Stimulated activated CD8-positive, alpha-beta memory T cell treated with anti-CD3 and anti-CD28 coated beads, Interleukin-15, amount 100 ng/mL, for 1 hour (primary cell): Measurements from ENCODE around the gene SEPHS1.
"Not testable (repeated sequence)": the region's sequence is repeated elsewhere in the genome, so short reads cannot be mapped to it uniquely, and the experiment has no call there.

Source experiments
- DNase-seq: peaks from one replicate; pipeline ENCODE4 v3.0.0-alpha.2; 2020; ENCODE audit warnings: low read depth

The SEPHS1 gene

DNA sequence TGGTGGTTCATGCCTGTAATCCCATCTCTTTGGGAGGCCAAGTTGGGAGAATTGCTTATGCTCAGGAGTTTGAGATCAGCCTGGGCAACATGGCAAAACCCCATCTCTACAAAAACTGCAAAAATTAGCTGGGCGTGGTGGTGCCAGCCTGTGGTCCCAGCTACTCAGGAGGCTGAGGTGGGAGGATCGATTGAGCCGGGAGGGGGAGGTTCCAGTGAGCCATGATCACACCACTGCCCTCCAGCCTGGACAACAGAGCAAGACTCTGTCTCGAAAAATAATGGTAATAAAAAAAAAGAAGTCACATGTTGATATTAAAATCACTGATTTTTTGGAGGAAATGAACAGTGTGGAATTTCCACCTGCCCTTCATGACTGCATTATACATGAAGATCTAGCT is 64.0 kb downstream of the SEPHS1 start:
- no peak for DNase-seq

- DNase-seq = not testable (repeated sequence)
These were observed 65.7 kb downstream of the SEPHS1 start for GRCh38 chr10:13282348-13282747.

DNA sequence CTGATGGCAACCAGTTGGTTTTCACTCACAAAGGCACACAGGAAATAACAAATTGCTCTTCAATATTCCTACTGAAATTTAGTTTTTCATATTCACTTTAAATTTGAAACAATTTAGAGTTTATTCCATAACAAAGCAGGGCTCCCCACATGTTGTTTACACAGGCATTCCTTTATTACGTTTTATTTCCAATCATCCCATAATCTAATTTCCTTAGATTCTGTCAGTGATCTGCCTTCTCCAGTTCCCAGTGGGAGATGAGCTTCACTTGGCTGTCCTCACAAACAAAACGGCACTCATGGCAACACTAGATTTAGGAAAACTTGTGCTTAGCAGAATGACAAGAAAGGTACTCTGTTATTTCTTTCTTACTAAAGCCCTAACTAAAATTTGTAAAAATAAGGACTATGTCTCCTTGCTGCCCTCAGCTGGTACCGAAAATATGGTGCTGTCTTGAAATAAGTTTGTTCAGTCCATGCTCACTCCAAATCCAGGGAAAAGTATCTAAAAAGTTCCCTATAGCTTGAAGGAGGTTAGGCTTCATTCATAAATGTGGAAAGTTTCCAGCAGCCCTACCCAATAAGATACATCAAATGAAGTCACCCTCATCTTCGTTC is 71.2 kb downstream of the SEPHS1 start:
- no peak for DNase-seq

DNA sequence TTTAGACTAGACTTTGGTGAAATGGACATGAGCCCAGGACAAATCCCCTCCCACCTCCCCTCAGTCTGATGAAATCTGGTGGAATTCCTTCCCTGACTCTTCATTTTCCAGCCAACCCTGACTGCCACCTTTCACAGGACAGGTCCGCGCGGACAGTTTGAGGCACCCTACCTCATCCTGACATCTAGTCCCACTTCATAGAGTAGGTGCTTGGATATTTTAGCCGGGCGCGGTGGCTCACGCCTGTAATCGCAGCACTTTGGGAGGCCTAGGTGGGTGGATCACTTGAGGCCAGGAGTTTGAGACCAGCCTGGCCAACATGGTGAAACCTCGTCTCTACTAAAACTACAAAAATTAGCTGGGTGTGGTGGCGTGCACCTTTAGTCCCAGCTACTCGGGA is 71.9 kb downstream of the SEPHS1 start:
- not testable (repeated sequence) for DNase-seq

DNA sequence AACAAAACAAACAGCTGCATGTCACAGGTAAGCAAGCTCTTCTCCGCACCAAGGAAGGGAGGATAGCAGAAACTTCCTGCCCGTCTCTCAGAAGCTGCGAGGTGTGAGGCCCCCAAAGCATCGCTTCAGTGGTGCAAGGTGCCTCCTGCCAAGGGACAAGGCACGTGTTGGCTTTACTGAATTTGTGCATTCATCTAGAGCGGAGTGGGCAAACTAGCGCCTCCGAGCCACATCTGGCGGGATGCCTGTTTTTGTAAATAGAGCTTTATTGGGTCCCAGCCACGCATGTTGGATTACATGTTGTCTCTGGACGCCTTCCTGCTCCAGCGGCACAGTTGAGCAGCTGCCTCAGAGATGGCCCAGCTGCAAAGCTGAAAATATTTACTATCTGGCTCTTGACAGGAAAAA is 75.9 kb downstream of the SEPHS1 start:
- no peak for DNase-seq

GRCh38 chr10:13271552-13272163 is 76.4 kb downstream of the SEPHS1 start:
- peak; percentile 29 for DNase-seq

DNA sequence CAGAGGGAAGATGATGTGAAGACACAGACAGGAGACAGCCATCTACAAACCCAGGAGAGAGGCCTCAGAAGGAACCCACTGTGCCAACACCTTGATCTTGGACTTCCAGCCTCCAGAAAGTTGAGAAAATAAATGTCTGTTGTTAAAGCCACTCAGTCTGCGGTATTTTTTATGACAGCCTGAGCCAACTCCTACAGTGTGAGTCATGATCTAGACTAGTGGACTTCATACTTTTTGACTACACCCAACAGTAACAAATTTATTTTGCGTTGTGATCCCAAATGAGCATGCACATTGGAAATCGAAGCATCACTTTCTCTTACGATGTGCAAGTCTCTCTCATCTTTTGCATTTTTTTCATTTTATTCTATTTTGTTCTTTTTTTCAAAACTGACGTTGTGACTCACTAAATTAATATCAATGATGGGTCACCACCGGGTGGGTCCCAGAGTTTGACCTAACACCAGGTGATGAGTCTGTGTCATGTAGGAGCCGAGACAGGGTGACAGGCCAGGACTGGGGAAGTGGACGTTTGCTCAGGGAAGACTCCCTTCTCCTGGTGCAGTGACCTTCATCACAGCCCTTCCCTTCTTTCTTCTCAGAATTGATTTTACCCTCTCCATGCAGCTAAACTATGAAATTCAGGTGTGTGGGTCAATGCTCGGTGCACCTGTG is 77.1 kb downstream of the SEPHS1 start:
- DNase-seq = no peak

DNA sequence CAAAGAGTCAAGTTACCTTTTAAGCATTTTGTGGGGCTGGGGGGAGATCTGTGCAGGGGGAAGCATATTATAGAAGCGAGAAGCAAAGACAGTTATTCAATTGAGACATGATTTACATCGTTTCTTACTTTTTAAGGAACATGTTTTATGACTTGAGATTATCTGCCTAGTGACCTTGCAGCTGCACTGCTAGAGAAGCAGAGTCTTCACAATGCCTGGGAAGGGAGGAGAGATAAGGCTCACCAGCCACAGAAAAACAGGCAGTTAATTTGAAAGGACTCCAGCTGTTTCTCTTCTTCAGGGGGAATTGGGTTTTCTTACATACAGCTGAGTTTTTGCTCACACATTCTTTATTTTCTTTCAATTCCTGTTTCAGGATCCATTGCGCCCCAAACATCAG is 79.3 kb downstream of the SEPHS1 start:
- no peak for DNase-seq

DNA sequence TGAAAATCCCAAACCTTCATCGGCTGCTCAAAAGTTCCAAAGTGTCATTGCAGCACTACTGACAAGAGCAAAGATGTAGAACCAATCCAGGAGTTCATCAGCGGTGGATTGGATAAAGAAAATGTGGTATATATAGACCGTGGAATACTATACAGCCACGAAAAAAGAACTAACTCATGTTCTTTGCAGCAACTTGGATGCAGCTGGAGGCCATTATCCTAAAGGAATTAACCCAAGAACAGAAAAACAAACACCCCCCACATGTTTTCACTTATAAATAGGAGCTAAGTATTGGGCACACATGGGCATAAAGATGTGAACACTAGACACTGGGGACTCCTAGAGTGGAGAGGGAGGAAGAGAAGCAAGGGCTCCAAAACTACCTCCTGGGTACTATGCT is 79.8 kb downstream of the SEPHS1 start:
- no peak for DNase-seq
